Esophagus muscularis mucosa (tissue), 4 donors: ENCODE results near the gene CTSO. TPM values are rescaled to one million over a fixed set of nuclear protein-coding genes. Genes with fewer than 3 reads are reported as not detected.
A peak's percentile ranks its signal among the peaks of the same experiment; 100 is the strongest.

Source experiments
- DNase-seq: peaks from one replicate; pipeline ENCODE4 v3.0.0-alpha.2; 2017; ENCODE audit errors: extremely low spot score
- H3K27ac ChIP-seq, 4 donors: fragments of 200-600 bp; sonication (generic); replicated peaks in 1 of 4; 1 replicate in 3 of 4; 2 replicates in 1 of 4; pipeline ENCODE4 v1.5.1; 2016 to 2019; ENCODE audit warnings: mild to moderate bottlenecking in 1 of 4
- H3K27me3 ChIP-seq, 4 donors: fragments of 200-600 bp; sonication (generic); one replicate each; pipeline versions ENCODE4 v1.5.1 to v1.6.0; 2016 to 2019
- H3K36me3 ChIP-seq, 4 donors: fragments of 200-600 bp; sonication (generic); one replicate each; pipeline ENCODE4 v1.5.1; 2016 to 2019
- H3K4me1 ChIP-seq, 4 donors: fragments of 200-600 bp; sonication (generic); one replicate each; pipeline ENCODE4 v1.5.1; 2016 to 2019
- H3K4me3 ChIP-seq, 4 donors: fragments of 200-600 bp; sonication (generic); 1 replicate in 2 of 4; 2 replicates in 2 of 4; pipeline ENCODE4 v1.5.1; 2016 to 2019; ENCODE audit warnings: mild to moderate bottlenecking in 4 of 4, moderate library complexity in 1 of 4
- H3K9me3 ChIP-seq, 4 donors: fragments of 200-600 bp; sonication (generic); 1 replicate in 3 of 4; 2 replicates in 1 of 4; pipeline ENCODE4 v1.5.1; 2016 to 2019
- EP300 ChIP-seq: sonication (generic); formaldehyde crosslinking; IDR thresholded peaks from one replicate; pipeline ENCODE4 v1.6.1; 2017; ENCODE audit warnings: antibody characterized with exemption
- POLR2A ChIP-seq: fragments of 450-650 bp; IDR thresholded peaks from one replicate; pipeline ENCODE4 v1.6.1; 2017; ENCODE audit warnings: antibody characterized with exemption, moderate library complexity, mild to moderate bottlenecking, low read depth
- POLR2AphosphoS5 ChIP-seq, 2 donors: sonication (generic); formaldehyde crosslinking; IDR thresholded peaks; one replicate each; pipeline ENCODE4 v1.6.1; 2017; ENCODE audit warnings: antibody characterized with exemption in 2 of 2
- WGBS: methylation state at CpG from one replicate; pipeline ENCODE4 v1.1.5; 2018; 5-methylcytosine and 5-hydroxymethylcytosine counted together
- intact Hi-C: fragments of 100-400 bp; cut with DNase I; formaldehyde crosslinking; loops from one replicate; pipeline ENCODE4 v1.15.1; 2023
- total RNA-seq, 4 donors: library from RNA; depleted of rRNA; stranded (reverse); fragments of >200 nt; gene quantifications; one replicate each; pipeline versions ENCODE4 v1.1.0 to v1.2.1, GENCODE V29; 2016
- TF ChIP-seq, protein P1 (sequence below), 3 experiments: fragments of 200-600 bp in 2 of 3; fragments of 450-650 bp in 1 of 3; sonication (generic) in 2 of 3; IDR thresholded peaks; one replicate each; pipeline ENCODE4 v1.5.1; 2017 to 2019; ENCODE audit warnings: antibody characterized with exemption in 3 of 3, mild to moderate bottlenecking in 2 of 3, moderate library complexity in 1 of 3

Gene CTSO
- total RNA-seq, 4 donors from 2014 or later: 18.8 to 22.8 (median 21.3) TPM

DNA sequence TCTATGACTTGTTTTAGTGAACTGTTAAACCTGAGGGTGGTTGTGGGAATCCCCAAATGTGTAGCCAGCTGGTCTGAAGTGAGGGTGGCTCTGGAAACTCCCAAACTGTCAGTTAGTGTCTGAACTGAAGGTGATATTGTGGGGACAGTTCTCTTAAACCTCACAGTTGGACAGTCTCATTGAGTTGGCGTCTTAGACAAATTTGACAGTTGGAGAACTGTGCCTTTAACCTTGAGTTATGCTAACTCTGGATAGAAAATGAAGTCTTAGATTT lies 20.7 kb upstream of the CTSO start:
- 85% methylated on average over 1 of the region's 1 CpG for WGBS
- H3K36me3 ChIP-seq: no peaks in the 10 kb centered on the region
- no peaks in the 10 kb centered on the region for H3K27me3 ChIP-seq
- TF ChIP-seq, protein P1, sequence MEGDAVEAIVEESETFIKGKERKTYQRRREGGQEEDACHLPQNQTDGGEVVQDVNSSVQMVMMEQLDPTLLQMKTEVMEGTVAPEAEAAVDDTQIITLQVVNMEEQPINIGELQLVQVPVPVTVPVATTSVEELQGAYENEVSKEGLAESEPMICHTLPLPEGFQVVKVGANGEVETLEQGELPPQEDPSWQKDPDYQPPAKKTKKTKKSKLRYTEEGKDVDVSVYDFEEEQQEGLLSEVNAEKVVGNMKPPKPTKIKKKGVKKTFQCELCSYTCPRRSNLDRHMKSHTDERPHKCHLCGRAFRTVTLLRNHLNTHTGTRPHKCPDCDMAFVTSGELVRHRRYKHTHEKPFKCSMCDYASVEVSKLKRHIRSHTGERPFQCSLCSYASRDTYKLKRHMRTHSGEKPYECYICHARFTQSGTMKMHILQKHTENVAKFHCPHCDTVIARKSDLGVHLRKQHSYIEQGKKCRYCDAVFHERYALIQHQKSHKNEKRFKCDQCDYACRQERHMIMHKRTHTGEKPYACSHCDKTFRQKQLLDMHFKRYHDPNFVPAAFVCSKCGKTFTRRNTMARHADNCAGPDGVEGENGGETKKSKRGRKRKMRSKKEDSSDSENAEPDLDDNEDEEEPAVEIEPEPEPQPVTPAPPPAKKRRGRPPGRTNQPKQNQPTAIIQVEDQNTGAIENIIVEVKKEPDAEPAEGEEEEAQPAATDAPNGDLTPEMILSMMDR (IDR thresholded peaks at IDR 0.05): no peak
- no peak for TF ChIP-seq EP300
- no peak for TF ChIP-seq POLR2AphosphoS5 (IDR thresholded peaks at IDR 0.05)
- TF ChIP-seq POLR2A: no peak
- no peaks in the 10 kb centered on the region for H3K4me1 ChIP-seq
- H3K9me3 ChIP-seq: no peaks in the 10 kb centered on the region
- H3K4me3 ChIP-seq: no peak overlapping the region
- intact Hi-C loops: no loop called here
- no peak for DNase-seq
- H3K27ac ChIP-seq: no peak overlapping the region

DNA sequence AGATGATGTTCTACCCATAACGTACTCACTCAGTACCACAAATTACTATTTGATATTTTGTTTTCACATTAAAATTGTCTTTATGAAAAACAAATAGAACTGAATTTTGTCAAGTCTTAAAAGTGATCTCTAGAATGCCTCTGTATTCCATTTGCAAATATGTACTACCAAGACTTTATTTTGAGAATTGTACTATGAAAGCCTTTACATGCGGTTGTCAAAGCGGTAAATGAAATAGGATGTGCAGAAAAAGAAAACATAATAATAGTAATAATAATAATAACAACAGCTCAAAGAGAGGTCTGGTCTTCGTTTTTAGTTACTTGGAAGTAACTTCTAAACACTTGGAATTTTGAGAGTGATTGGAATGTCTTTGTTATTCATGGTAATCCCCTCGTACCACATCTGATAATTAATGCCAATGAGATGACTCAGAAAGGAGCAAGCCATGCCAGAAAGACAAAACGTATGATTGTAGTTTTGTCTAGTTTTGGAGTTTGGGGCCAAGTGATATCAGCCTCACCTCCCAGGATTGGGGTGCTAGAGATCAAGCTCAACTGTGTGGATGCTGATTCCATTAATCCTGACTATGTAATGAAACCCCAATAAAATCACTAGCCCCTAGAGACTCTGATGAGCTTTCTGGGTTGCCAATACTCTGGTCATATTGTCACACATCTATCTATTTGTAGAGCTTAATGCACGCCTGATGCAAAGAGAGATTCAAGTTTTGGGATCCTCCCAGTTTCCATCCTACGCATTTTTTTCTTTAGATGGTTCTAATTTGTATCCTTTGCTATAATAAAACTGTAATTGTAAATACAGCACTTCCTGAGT lies 20.2 kb upstream of the CTSO start:
- no peak for TF ChIP-seq POLR2AphosphoS5 (IDR thresholded peaks at IDR 0.05)
- TF ChIP-seq EP300: no peak
- TF ChIP-seq POLR2A: no peak
- TF ChIP-seq, protein P1 (IDR thresholded peaks at IDR 0.05): no peak
- H3K4me3 ChIP-seq: no peak overlapping the region
- H3K4me1 ChIP-seq: no peaks in the 10 kb centered on the region
- intact Hi-C loops: no loop called here
- DNase-seq: no peak
- H3K36me3 ChIP-seq: no peaks in the 10 kb centered on the region
- WGBS: 54% methylated on average over 8 of the region's 8 CpGs
- no peak overlapping the region for H3K27ac ChIP-seq
- no peaks in the 10 kb centered on the region for H3K27me3 ChIP-seq
- no peaks in the 10 kb centered on the region for H3K9me3 ChIP-seq

DNA sequence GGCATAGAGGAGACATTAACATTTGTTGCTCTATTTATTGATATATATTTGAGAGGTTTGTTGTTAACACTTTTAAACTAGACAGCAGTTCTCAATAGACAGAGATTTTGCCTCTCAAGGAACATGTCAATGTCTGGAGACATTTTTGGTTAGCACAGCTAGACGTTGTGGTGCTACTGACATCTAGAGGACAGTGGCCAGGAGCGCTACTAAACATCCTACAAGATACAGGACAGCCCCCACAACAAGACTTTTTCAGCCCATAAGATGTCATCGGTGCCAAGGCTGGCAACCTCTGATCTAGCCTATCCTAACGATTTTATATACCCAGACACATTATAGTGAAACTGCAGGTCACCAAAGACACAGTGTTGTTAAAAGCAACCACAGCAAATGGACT lies 18.4 kb upstream of the CTSO start:
- H3K27ac ChIP-seq: no peak overlapping the region
- 69% methylated on average over 4 of the region's 4 CpGs for WGBS
- H3K9me3 ChIP-seq: no peaks in the 10 kb centered on the region
- DNase-seq: no peak
- H3K4me3 ChIP-seq: no peak overlapping the region
- intact Hi-C loops: no loop called here
- H3K36me3 ChIP-seq: no peaks in the 10 kb centered on the region
- no peaks in the 10 kb centered on the region for H3K27me3 ChIP-seq
- peaks cover 0 to 2% (median 0%) of the 10 kb centered on the region in 4 donors for H3K4me1 ChIP-seq
- TF ChIP-seq POLR2AphosphoS5 (IDR thresholded peaks at IDR 0.05) (no peak), EP300 (no peak), POLR2A (no peak)
- TF ChIP-seq, protein P1 (IDR thresholded peaks at IDR 0.05): peak in 2 of 3 experiments; percentile 9 to 27

DNA sequence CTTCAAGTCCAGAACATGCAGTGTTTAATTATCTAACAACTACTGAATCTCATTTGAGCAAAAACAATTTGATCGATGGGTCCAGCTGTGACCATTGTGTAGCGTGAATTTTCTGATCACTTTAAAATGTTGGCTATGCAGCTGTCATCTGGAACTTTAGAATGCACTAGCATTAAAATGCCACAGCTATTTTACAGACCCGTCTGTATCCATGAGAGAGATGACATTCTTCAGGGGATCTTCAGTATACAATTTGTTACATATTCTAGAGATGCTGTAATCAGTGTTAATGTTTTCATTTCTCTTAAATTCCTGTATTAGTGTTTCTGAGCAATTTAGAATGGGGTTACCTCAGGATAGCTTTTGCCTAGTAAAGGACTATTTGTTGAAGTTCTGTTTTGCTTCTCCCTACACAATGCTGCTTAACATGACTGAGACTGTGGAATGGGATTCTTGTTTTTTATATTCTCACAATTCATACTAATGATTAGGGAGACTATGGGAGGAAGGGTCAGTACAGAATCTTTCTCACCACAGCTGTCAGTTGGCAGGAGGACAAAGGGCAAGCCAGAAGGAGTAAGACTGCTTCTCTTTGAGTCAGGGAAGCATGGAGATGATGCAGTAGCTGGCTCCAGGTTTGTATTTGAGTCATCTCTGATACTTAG lies 13.2 kb upstream of the CTSO start:
- no peak for DNase-seq
- intact Hi-C loops: no loop called here
- Histone ChIP-seq H3K27ac (no peak overlapping the region), H3K4me1 (peaks cover 0 to 5% (median 2%) of the 10 kb centered on the region in 4 donors), H3K9me3 (no peaks in the 10 kb centered on the region), H3K36me3 (no peaks in the 10 kb centered on the region), H3K27me3 (no peaks in the 10 kb centered on the region), H3K4me3 (no peak overlapping the region)
- TF ChIP-seq, protein P1 (IDR thresholded peaks at IDR 0.05): no peak
- TF ChIP-seq EP300 (no peak), POLR2A (no peak), POLR2AphosphoS5 (IDR thresholded peaks at IDR 0.05) (no peak)
- WGBS: 81% methylated on average over 3 of the region's 3 CpGs
